K562 (cell line): Measurements from ENCODE around the gene LDLRAD1. TPM values are rescaled to one million over a fixed set of nuclear protein-coding genes. Genes with fewer than 3 reads are reported as not detected.
A peak's percentile ranks its signal among the peaks of the same experiment; 100 is the strongest.

Experiments
- ATAC-seq: fragments of 200-7000 bp; cut with Tn5 transposase; 3 replicates; pipeline ENCODE4 v1.9.1; 2020; ENCODE audit warnings: moderate library complexity
- BruUV-seq: library from RNA; stranded (reverse); fragments of 400-500 nt; replicated peaks from 2 replicates; lab custom pipeline; 2021; lab: Mats Ljungman, UMichigan
- CTCF ChIA-PET: fragments of 300-600 bp; formaldehyde crosslinking; extraction: SDS; loops from one replicate; lab custom pipeline; 2021; ENCODE audit warnings: low intra/inter-chr PET ratio; lab: Yijun Ruan, JAX
- POLR2A ChIA-PET: fragments of 300-600, 350-650 bp; sonication (Branson Sonifier 250); formaldehyde crosslinking; extraction: SDS; loops from one replicate; lab custom pipeline; 2021; ENCODE audit warnings: antibody characterized with exemption, inconsistent platforms; lab: Yijun Ruan, JAX
- DNase-seq, 4 experiments: peaks; one replicate each; pipeline versions ENCODE4 v3.0.0 to v3.0.0-alpha.2; 2011 to 2018; ENCODE audit warnings: low spot score in 3 of 4, mixed read lengths in 3 of 4; ENCODE audit errors: extremely low read depth in 1 of 4
- FAIRE-seq: peaks from 2 replicates; lab custom pipeline; 2011; peaks lifted over from hg19 to GRCh38; lab: Jason Lieb, UNC
- H2AFZ ChIP-seq: 2 replicates; pipeline ENCODE4 v1.6.0; 2011; ENCODE audit warnings: low read depth, low read length, control low read depth, inconsistent platforms
- H3K27ac ChIP-seq: fragments of 200-600 bp; 3 replicates; pipeline ENCODE4 v1.8.0; 2011; ENCODE audit warnings: low read depth, mild to moderate bottlenecking, control low read depth, inconsistent platforms, low read length, moderate library complexity, mixed read lengths; ENCODE audit errors: extremely low read depth
- H3K27me3 ChIP-seq, 2 experiments: fragments of 300-600 bp in 1 of 2; 2 replicates in 1 of 2; 3 replicates in 1 of 2; pipeline versions ENCODE4 v1.6.0 to v1.8.0; 2011; ENCODE audit warnings: inconsistent platforms in 2 of 2, low read length in 2 of 2, mild to moderate bottlenecking in 1 of 2, mixed read lengths in 1 of 2, moderate library complexity in 1 of 2; ENCODE audit not compliant: control insufficient read depth in 2 of 2, insufficient read depth in 2 of 2
- H3K36me3 ChIP-seq: fragments of 300-600 bp; 3 replicates; pipeline ENCODE4 v1.8.0; 2011; ENCODE audit warnings: mild to moderate bottlenecking, low read length, inconsistent platforms; ENCODE audit not compliant: control insufficient read depth, insufficient read depth
- H3K4me1 ChIP-seq, 2 experiments: fragments of 200-600 bp in 1 of 2; replicated peaks in 1 of 2; 2 replicates in 1 of 2; 3 replicates in 1 of 2; pipeline versions ENCODE4 v1.5.1 to v1.8.0; 2011; ENCODE audit warnings: inconsistent platforms in 2 of 2, low read length in 2 of 2, mild to moderate bottlenecking in 1 of 2, mixed read lengths in 1 of 2, moderate library complexity in 1 of 2; ENCODE audit not compliant: control insufficient read depth in 2 of 2, insufficient read depth in 2 of 2
- H3K4me2 ChIP-seq: 2 replicates; pipeline ENCODE4 v1.6.1; 2011; ENCODE audit warnings: low read length, control low read depth, inconsistent platforms, mixed read lengths; ENCODE audit not compliant: insufficient read depth
- H3K4me3 ChIP-seq: fragments of 200-600 bp; sonication (generic), shearing (Covaris generic); 2 replicates; pipeline ENCODE4 v1.5.1; 2016; ENCODE audit warnings: control low read depth, inconsistent platforms
- H3K79me2 ChIP-seq: fragments of 200-600 bp; 3 replicates; pipeline ENCODE4 v1.8.0; 2011; ENCODE audit warnings: low read length, inconsistent platforms; ENCODE audit not compliant: control insufficient read depth, insufficient read depth
- H3K9ac ChIP-seq, 2 experiments: 2 replicates each; pipeline versions ENCODE4 v1.6.0 to v1.6.1; 2011; ENCODE audit warnings: low read depth in 2 of 2, low read length in 2 of 2, control low read depth in 1 of 2, inconsistent platforms in 1 of 2, mild to moderate bottlenecking in 1 of 2, mixed read lengths in 1 of 2; ENCODE audit not compliant: insufficient read depth in 1 of 2
- H3K9me1 ChIP-seq: one replicate; pipeline ENCODE4 v1.6.0; 2011; ENCODE audit warnings: inconsistent platforms, mild to moderate bottlenecking, low read length, moderate library complexity; ENCODE audit not compliant: control insufficient read depth, insufficient read depth
- H3K9me3 ChIP-seq: replicated peaks from 2 replicates; pipeline ENCODE4 v1.5.1; 2011; ENCODE audit warnings: low read depth, low read length, inconsistent platforms; ENCODE audit not compliant: control insufficient read depth, insufficient read depth
- H4K20me1 ChIP-seq: replicated peaks from 2 replicates; pipeline ENCODE4 v1.6.1; 2011; ENCODE audit warnings: low read length, inconsistent platforms, mixed read lengths; ENCODE audit not compliant: control insufficient read depth, insufficient read depth
- ETV6 ChIP-seq, 3 experiments: fragments of 150-350 bp in 1 of 3; sonication (generic) in 1 of 3; formaldehyde crosslinking in 1 of 3; IDR thresholded peaks; 2 replicates each; pipeline versions ENCODE4 v1.6.1 to v1.8.0; 2014 to 2022; ENCODE audit warnings: borderline replicate concordance in 2 of 3, low read depth in 2 of 3, antibody characterized with exemption in 1 of 3, low read length in 1 of 3, mild to moderate bottlenecking in 1 of 3, missing genetic modification reagents in 1 of 3
- KLF10 ChIP-seq: fragments of 250-450 bp; sonication (Bioruptor Pico); IDR thresholded peaks from 2 replicates; pipeline ENCODE4 v1.6.1; 2021; ENCODE audit warnings: matching md5 sums
- MCM5 ChIP-seq: fragments of 450-650 bp; IDR thresholded peaks from 2 replicates; pipeline ENCODE4 v1.6.1; 2016; ENCODE audit warnings: low read depth
- NR2F6 ChIP-seq: fragments of 450-650 bp; formaldehyde crosslinking; IDR thresholded peaks from 2 replicates; pipeline ENCODE4 v1.4.0; 2020; ENCODE audit warnings: mild to moderate bottlenecking
- SMAD3 ChIP-seq: fragments of 450-650 bp; formaldehyde crosslinking; conservative IDR thresholded peaks from 2 replicates; pipeline ENCODE4 v1.4.0; 2020; ENCODE audit warnings: mild to moderate bottlenecking
- SNIP1 ChIP-seq: fragments of 450-650 bp; IDR thresholded peaks from 2 replicates; pipeline ENCODE4 v1.7.1; 2017; ENCODE audit warnings: low read depth, mild to moderate bottlenecking
- WHSC1 ChIP-seq: IDR thresholded peaks from one replicate; pipeline ENCODE4 v1.6.1; 2012; ENCODE audit warnings: low read length, control low read depth, inconsistent platforms
- ZFP30 ChIP-seq: fragments of 250-450 bp; sonication (Bioruptor Pico); IDR thresholded peaks from 2 replicates; pipeline ENCODE4 v1.8.0; 2022; ENCODE audit warnings: moderate library complexity, mild to moderate bottlenecking, inconsistent platforms, borderline replicate concordance
- ZNF707 ChIP-seq: fragments of 250-450 bp; sonication (Bioruptor Pico); conservative IDR thresholded peaks from 2 replicates; pipeline ENCODE4 v1.8.0; 2022; ENCODE audit warnings: inconsistent platforms, mild to moderate bottlenecking, moderate library complexity
- WGBS: fragments of 100-300 bp; shearing (Covaris generic); methylation state at CpG from one replicate; pipeline ENCODE4 v1.1.6; 2016; ENCODE audit warnings: low coverage, mixed read lengths; ENCODE audit not compliant: insufficient coverage; ENCODE audit errors: missing lambda C conversion rate; 5-methylcytosine and 5-hydroxymethylcytosine counted together
- in situ Hi-C: fragments of 300-500 bp; cut with MboI; formaldehyde crosslinking; loops from 4 replicates; pipeline ENCODE4 v1.15.0; 2018; ENCODE audit warnings: inconsistent platforms, mixed read lengths
- intact Hi-C: fragments of 100-400 bp; cut with micrococcal nuclease; formaldehyde crosslinking; loops from 2 replicates; pipeline ENCODE4 v1.14.2; 2022
- polyA plus RNA-seq, 8 experiments: library from polyadenylated mRNA; depleted of rRNA in 4 of 8; stranded (reverse) in 5 of 8; unstranded in 3 of 8; fragments of >200 nt; fragmentation: Nextera tagmentation in 2 of 8; fragmentation: Illumina TruSeq in 1 of 8; extraction: Ambion mirVana in 2 of 8; extraction: Trizol in 1 of 8; gene quantifications; 2 replicates each; pipeline versions ENCODE4 v1.2.1 to v1.2.3, GENCODE V29; 2011 to 2014; ENCODE audit warnings: inconsistent platforms in 1 of 8, missing spikeins in 1 of 8
- total RNA-seq, 7 experiments: library from RNA; depleted of rRNA in 6 of 7; stranded (reverse); fragments of >200 nt in 6 of 7; fragmentation: Illumina TruSeq in 2 of 7; extraction: Trizol in 2 of 7; gene quantifications; 2 replicates each; pipeline versions ENCODE4 v1.2.1 to v1.2.3, GENCODE V29; 2011 to 2021; ENCODE audit warnings: low replicate concordance in 1 of 7
- TF ChIP-seq, protein P1 (sequence below): fragments of 450-650 bp; IDR thresholded peaks from one replicate; pipeline ENCODE4 v1.6.1; 2018; ENCODE audit warnings: mild to moderate bottlenecking, moderate library complexity; ENCODE audit not compliant: partially characterized antibody
- TF ChIP-seq, protein P2 (sequence below): fragments of 250-450 bp; sonication (Bioruptor Pico); IDR thresholded peaks from 2 replicates; pipeline ENCODE4 v1.4.0; 2020
- TF ChIP-seq, protein P3 (sequence below), 2 experiments: IDR thresholded peaks in 1 of 2; conservative IDR thresholded peaks in 1 of 2; 2 replicates each; pipeline ENCODE4 v1.6.1; 2016; ENCODE audit warnings: low read depth in 2 of 2, mild to moderate bottlenecking in 1 of 2, missing compliant biosample characterization in 1 of 2, missing genetic modification characterization in 1 of 2, moderate library complexity in 1 of 2
- TF ChIP-seq, protein P4 (sequence below): fragments of 250-450 bp; sonication (Bioruptor Pico); IDR thresholded peaks from 2 replicates; pipeline ENCODE4 v1.4.0; 2020; ENCODE audit warnings: mild to moderate bottlenecking, moderate library complexity, borderline replicate concordance

Gene LDLRAD1
- total and polyA plus RNA-seq, 9 of the 15 experiments (the other 6 are each of a cell fraction or from before 2014, with no cell fraction given): not detected

DNA sequence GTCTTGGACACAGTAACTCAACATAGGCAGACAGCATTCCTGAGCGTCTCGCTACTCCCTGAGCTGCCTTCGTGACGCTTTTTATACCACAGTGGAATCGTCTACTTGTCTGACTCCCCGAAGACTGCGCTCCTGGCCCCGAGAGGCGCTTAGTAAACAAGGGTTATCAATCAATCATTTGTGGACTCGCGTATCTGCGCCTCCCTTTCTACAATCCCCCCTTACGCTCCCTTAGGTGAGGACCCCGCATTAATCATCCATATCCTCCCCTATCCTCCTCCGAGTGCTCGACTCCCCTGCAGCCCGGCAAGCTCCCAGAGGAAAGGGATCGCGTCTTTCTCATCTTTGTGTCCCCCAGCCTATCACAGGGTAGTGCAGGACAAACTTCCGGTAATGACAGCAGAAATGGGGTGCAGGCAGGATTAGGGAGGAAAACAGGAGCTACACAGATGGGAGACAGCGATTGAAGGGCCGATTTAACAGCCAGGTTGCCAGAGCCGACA lies 34.5 kb upstream of the LDLRAD1 start:
- Histone ChIP-seq H3K9me1 (no peaks in the 10 kb centered on the region), H2AFZ (peak overlapping the region; percentile 85), H3K27me3 (no peaks in the 10 kb centered on the region), H3K27ac (peak overlapping the region; percentile 87), H3K4me3 (peak overlapping the region; percentile 78), H3K9ac (peak overlapping the region; percentile 87 to 95), H3K4me2 (peak overlapping the region; percentile 98), H3K36me3 (peaks cover 7% of the 10 kb centered on the region; the same call in 2 of the 3 replicates), H3K4me1 (peaks cover 8% of the 10 kb centered on the region in 2 experiments; a peak in 4 of 5 replicates), H3K9me3 (no peaks in the 10 kb centered on the region), H4K20me1 (no peaks in the 10 kb centered on the region), H3K79me2 (peaks cover 66% of the 10 kb centered on the region)
- DNase-seq: peak; percentile 52 to 68 (median 59)
- in situ Hi-C loops (no loop called here), intact Hi-C loops (loop anchor here (2.0 to 5.0 kb wide), 2 partner anchors 105 to 192 kb away; partner anchors contain the start of genes IFT25 and LRRC42)
- 1% methylated on average over 23 of the region's 23 CpGs for WGBS
- ChIA-PET POLR2A (interaction anchor here (0.6 to 1.6 kb wide), 14 partner anchors 10 to 520 kb away, joined by 3 to 8 read pairs (median 3); partner anchors contain the start of gene NDC1), CTCF (no interaction called here)
- FAIRE-seq: peak; percentile 19
- TSS peak; percentile 50 for BruUV-seq
- ATAC-seq: peak; percentile 52
- no peak for TF ChIP-seq MCM5
- no peak for TF ChIP-seq SMAD3
- no peak for TF ChIP-seq SNIP1
- no peak for TF ChIP-seq ZNF707 (CRISPR knock-in tag)
- TF ChIP-seq, protein P1, sequence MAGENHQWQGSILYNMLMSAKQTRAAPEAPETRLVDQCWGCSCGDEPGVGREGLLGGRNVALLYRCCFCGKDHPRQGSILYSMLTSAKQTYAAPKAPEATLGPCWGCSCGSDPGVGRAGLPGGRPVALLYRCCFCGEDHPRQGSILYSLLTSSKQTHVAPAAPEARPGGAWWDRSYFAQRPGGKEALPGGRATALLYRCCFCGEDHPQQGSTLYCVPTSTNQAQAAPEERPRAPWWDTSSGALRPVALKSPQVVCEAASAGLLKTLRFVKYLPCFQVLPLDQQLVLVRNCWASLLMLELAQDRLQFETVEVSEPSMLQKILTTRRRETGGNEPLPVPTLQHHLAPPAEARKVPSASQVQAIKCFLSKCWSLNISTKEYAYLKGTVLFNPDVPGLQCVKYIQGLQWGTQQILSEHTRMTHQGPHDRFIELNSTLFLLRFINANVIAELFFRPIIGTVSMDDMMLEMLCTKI: no peak
- TF ChIP-seq WHSC1: no peak
- TF ChIP-seq, protein P2, sequence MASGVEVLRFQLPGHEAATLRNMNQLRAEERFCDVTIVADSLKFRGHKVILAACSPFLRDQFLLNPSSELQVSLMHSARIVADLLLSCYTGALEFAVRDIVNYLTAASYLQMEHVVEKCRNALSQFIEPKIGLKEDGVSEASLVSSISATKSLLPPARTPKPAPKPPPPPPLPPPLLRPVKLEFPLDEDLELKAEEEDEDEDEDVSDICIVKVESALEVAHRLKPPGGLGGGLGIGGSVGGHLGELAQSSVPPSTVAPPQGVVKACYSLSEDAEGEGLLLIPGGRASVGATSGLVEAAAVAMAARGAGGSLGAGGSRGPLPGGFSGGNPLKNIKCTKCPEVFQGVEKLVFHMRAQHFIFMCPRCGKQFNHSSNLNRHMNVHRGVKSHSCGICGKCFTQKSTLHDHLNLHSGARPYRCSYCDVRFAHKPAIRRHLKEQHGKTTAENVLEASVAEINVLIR (CRISPR knock-in tag): no peak
- TF ChIP-seq, protein P3, sequence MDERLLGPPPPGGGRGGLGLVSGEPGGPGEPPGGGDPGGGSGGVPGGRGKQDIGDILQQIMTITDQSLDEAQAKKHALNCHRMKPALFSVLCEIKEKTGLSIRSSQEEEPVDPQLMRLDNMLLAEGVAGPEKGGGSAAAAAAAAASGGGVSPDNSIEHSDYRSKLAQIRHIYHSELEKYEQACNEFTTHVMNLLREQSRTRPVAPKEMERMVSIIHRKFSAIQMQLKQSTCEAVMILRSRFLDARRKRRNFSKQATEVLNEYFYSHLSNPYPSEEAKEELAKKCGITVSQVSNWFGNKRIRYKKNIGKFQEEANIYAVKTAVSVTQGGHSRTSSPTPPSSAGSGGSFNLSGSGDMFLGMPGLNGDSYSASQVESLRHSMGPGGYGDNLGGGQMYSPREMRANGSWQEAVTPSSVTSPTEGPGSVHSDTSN (CRISPR knock-in tag; IDR thresholded peaks at IDR 0.05; ENCODE audit: low read depth): no peak
- TF ChIP-seq, protein P3 (tag; conservative IDR thresholded peaks at IDR 0.05; ENCODE audit: low read depth): peak; percentile 77
- TF ChIP-seq NR2F6 (CRISPR knock-in tag): no peak
- TF ChIP-seq, protein P4, sequence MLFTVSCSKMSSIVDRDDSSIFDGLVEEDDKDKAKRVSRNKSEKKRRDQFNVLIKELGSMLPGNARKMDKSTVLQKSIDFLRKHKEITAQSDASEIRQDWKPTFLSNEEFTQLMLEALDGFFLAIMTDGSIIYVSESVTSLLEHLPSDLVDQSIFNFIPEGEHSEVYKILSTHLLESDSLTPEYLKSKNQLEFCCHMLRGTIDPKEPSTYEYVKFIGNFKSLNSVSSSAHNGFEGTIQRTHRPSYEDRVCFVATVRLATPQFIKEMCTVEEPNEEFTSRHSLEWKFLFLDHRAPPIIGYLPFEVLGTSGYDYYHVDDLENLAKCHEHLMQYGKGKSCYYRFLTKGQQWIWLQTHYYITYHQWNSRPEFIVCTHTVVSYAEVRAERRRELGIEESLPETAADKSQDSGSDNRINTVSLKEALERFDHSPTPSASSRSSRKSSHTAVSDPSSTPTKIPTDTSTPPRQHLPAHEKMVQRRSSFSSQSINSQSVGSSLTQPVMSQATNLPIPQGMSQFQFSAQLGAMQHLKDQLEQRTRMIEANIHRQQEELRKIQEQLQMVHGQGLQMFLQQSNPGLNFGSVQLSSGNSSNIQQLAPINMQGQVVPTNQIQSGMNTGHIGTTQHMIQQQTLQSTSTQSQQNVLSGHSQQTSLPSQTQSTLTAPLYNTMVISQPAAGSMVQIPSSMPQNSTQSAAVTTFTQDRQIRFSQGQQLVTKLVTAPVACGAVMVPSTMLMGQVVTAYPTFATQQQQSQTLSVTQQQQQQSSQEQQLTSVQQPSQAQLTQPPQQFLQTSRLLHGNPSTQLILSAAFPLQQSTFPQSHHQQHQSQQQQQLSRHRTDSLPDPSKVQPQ (CRISPR knock-in tag): no peak
- no peak for TF ChIP-seq KLF10 (CRISPR knock-in tag)
- no peak for TF ChIP-seq ZFP30 (CRISPR knock-in tag)
- no peak for TF ChIP-seq ETV6 (IDR thresholded peaks at IDR 0.05; ENCODE audit: borderline replicate concordance in 1 of 2, low read depth in 2 of 2, low read length in 1 of 2)
- no peak for TF ChIP-seq ETV6 (CRISPR knock-in tag; IDR thresholded peaks at IDR 0.05; ENCODE audit: borderline replicate concordance)
